HepG2 (cell line): ENCODE data around the gene SLC39A10. TPM values are rescaled to one million over a fixed set of nuclear protein-coding genes. Genes with fewer than 3 reads are reported as not detected.

Source experiments
- ERF ChIP-seq: IDR thresholded peaks from 2 replicates; pipeline ENCODE4 v1.6.1; 2018; ENCODE audit warnings: missing biosample characterization, missing genetic modification reagents
- ETV6 ChIP-seq: sonication (generic); formaldehyde crosslinking; conservative IDR thresholded peaks from 2 replicates; pipeline ENCODE4 v1.4.0; 2020; ENCODE audit warnings: missing genetic modification reagents
- GZF1 ChIP-seq: sonication (generic); formaldehyde crosslinking; IDR thresholded peaks from 2 replicates; pipeline ENCODE4 v1.5.1; 2020; ENCODE audit warnings: mild to moderate bottlenecking, missing genetic modification reagents
- JUNB ChIP-seq: sonication (generic); formaldehyde crosslinking; IDR thresholded peaks from 2 replicates; pipeline ENCODE4 v1.8.0; 2022; ENCODE audit warnings: missing genetic modification reagents, mild to moderate bottlenecking, borderline replicate concordance
- LCORL ChIP-seq, 2 experiments: fragments of 450-650 bp in 1 of 2; sonication (generic) in 1 of 2; formaldehyde crosslinking in 1 of 2; IDR thresholded peaks; 2 replicates each; pipeline versions ENCODE4 v1.5.0 to v1.6.1; 2017 to 2020; ENCODE audit warnings: antibody characterized with exemption in 1 of 2, missing genetic modification reagents in 1 of 2
- MAFK ChIP-seq, 2 experiments: IDR thresholded peaks in 1 of 2; conservative IDR thresholded peaks in 1 of 2; 2 replicates each; pipeline ENCODE4 v1.6.1; 2011; ENCODE audit warnings: improper control_type of control experiment in 2 of 2, low read length in 2 of 2
- MAZ ChIP-seq, 2 experiments: sonication (generic) in 1 of 2; formaldehyde crosslinking in 1 of 2; IDR thresholded peaks; 2 replicates each; pipeline versions ENCODE4 v1.5.0 to v1.6.1; 2012 to 2020; ENCODE audit warnings: low read depth in 2 of 2, mild to moderate bottlenecking in 2 of 2, borderline replicate concordance in 1 of 2, improper control_type of control experiment in 1 of 2, low read length in 1 of 2, missing genetic modification reagents in 1 of 2, moderate library complexity in 1 of 2
- MBD4 ChIP-seq: IDR thresholded peaks from 2 replicates; pipeline ENCODE4 v1.6.1; 2012; ENCODE audit warnings: low read length, inconsistent platforms, borderline replicate concordance
- MED8 ChIP-seq: sonication (generic); formaldehyde crosslinking; IDR thresholded peaks from 2 replicates; pipeline ENCODE4 v1.8.1; 2023; ENCODE audit warnings: mild to moderate bottlenecking, missing genetic modification reagents; ENCODE audit not compliant: insufficient replicate concordance
- MIER2 ChIP-seq: IDR thresholded peaks from 2 replicates; pipeline ENCODE4 v1.6.1; 2016; ENCODE audit warnings: missing biosample characterization, missing genetic modification reagents
- MXD3 ChIP-seq: IDR thresholded peaks from 2 replicates; pipeline ENCODE4 v1.6.1; 2016; ENCODE audit warnings: mild to moderate bottlenecking, missing biosample characterization, missing genetic modification reagents
- NCOA5 ChIP-seq: sonication (generic); formaldehyde crosslinking; IDR thresholded peaks from 2 replicates; pipeline ENCODE4 v1.4.0; 2020; ENCODE audit warnings: missing genetic modification reagents
- PLSCR1 ChIP-seq: sonication (generic); formaldehyde crosslinking; IDR thresholded peaks from 2 replicates; pipeline ENCODE4 v1.5.0; 2020; ENCODE audit warnings: missing genetic modification reagents, mild to moderate bottlenecking, borderline replicate concordance
- SNAI1 ChIP-seq: sonication (generic); formaldehyde crosslinking; IDR thresholded peaks from 2 replicates; pipeline ENCODE4 v1.5.0; 2020; ENCODE audit warnings: mild to moderate bottlenecking, missing genetic modification reagents, borderline replicate concordance
- SP5 ChIP-seq: IDR thresholded peaks from 2 replicates; pipeline ENCODE4 v1.6.1; 2016; ENCODE audit warnings: low read depth, borderline replicate concordance
- TCF12 ChIP-seq, 2 experiments: fragments of 450-650 bp in 1 of 2; sonication (generic) in 1 of 2; formaldehyde crosslinking in 1 of 2; IDR thresholded peaks; 2 replicates each; pipeline versions ENCODE4 v1.6.1 to v1.8.0; 2017 to 2022; ENCODE audit warnings: antibody characterized with exemption in 1 of 2, mild to moderate bottlenecking in 1 of 2, missing genetic modification reagents in 1 of 2, moderate library complexity in 1 of 2
- TRAFD1 ChIP-seq: sonication (generic); formaldehyde crosslinking; IDR thresholded peaks from 2 replicates; pipeline ENCODE4 v1.5.1; 2020; ENCODE audit warnings: missing genetic modification reagents, mild to moderate bottlenecking, borderline replicate concordance
- YEATS4 ChIP-seq: sonication (generic); formaldehyde crosslinking; IDR thresholded peaks from 2 replicates; pipeline ENCODE4 v1.4.0; 2020; ENCODE audit warnings: missing genetic modification reagents, borderline replicate concordance
- ZNF101 ChIP-seq: sonication (generic); formaldehyde crosslinking; IDR thresholded peaks from 2 replicates; pipeline ENCODE4 v1.4.0; 2020; ENCODE audit warnings: mild to moderate bottlenecking, low read depth, missing genetic modification reagents, borderline replicate concordance
- ZNF225 ChIP-seq: sonication (generic); formaldehyde crosslinking; IDR thresholded peaks from 2 replicates; pipeline ENCODE4 v1.4.0; 2020; ENCODE audit warnings: mild to moderate bottlenecking, missing genetic modification reagents
- ZNF580 ChIP-seq: IDR thresholded peaks from 2 replicates; pipeline ENCODE4 v1.6.1; 2016; ENCODE audit warnings: low read depth, borderline replicate concordance
- ZNF615 ChIP-seq: sonication (generic); formaldehyde crosslinking; IDR thresholded peaks from 2 replicates; pipeline ENCODE4 v1.5.0; 2020; ENCODE audit warnings: mild to moderate bottlenecking, missing genetic modification reagents, borderline replicate concordance
- ZSCAN22 ChIP-seq: sonication (generic); formaldehyde crosslinking; IDR thresholded peaks from 2 replicates; pipeline ENCODE4 v1.4.0; 2020; ENCODE audit warnings: mild to moderate bottlenecking, missing genetic modification reagents
- polyA plus RNA-seq, 8 experiments: library from polyadenylated mRNA; depleted of rRNA in 3 of 8; stranded (reverse) in 7 of 8; unstranded in 1 of 8; fragments of >200 nt; fragmentation: Illumina TruSeq in 4 of 8; extraction: Trizol in 4 of 8; gene quantifications; 2 replicates each; pipeline versions ENCODE4 v1.2.1 to v1.2.3, GENCODE V29; 2011 to 2016; ENCODE audit warnings: low read depth in 4 of 8, missing spikeins in 1 of 8, mixed read lengths in 1 of 8; ENCODE audit not compliant: insufficient read depth in 1 of 8
- total RNA-seq, 5 experiments: library from RNA; depleted of rRNA; stranded (reverse); fragments of >200 nt; fragmentation: Illumina TruSeq; extraction: Trizol; gene quantifications; 2 replicates each; pipeline ENCODE4 v1.2.3, GENCODE V29; 2016; ENCODE audit warnings: low read depth in 1 of 5

SLC39A10 gene
- total and polyA plus RNA-seq, 2 of the 13 experiments (the other 11 are each of a cell fraction or from before 2014, with no cell fraction given), result 13.2 to 21.0 TPM

- no peak; the same call in 1 of the 2 replicates for TF ChIP-seq ZNF225 (CRISPR knock-in tag)
- TF ChIP-seq NCOA5 (CRISPR knock-in tag), result no peak
- TF ChIP-seq MED8 (CRISPR knock-in tag), result no peak
- TF ChIP-seq ZNF615 (CRISPR knock-in tag), result no peak
- 0 out of 2 replicates have a peak, but pooled peaks have one; percentile 50 for TF ChIP-seq TRAFD1
- TF ChIP-seq MXD3, result peak; percentile 65
- TF ChIP-seq MAZ (IDR thresholded peaks at IDR 0.05; ENCODE audit: borderline replicate concordance, low read depth, low read length), result no peak
- peak; percentile 16; the same call in 1 of the 2 replicates for TF ChIP-seq MAZ (CRISPR knock-in tag; IDR thresholded peaks at IDR 0.05; ENCODE audit: low read depth)
- no peak for TF ChIP-seq ZNF101
- no peak for TF ChIP-seq MAFK (conservative IDR thresholded peaks at IDR 0.05 in 1 of 2, IDR thresholded peaks at IDR 0.05 in 1 of 2; ENCODE audit: low read length in 2 of 2)
- peak; percentile 69; the same call in 1 of the 2 replicates for TF ChIP-seq ZNF580
- TF ChIP-seq GZF1 (CRISPR knock-in tag), result no peak; the same call in 1 of the 2 replicates
- no peak; the same call in none of the 2 replicates for TF ChIP-seq YEATS4 (CRISPR knock-in tag)
- no peak for TF ChIP-seq TCF12 (IDR thresholded peaks at IDR 0.05)
- no peak for TF ChIP-seq TCF12 (CRISPR knock-in tag; IDR thresholded peaks at IDR 0.05)
- TF ChIP-seq SNAI1 (CRISPR knock-in tag), result no peak
- no peak for TF ChIP-seq MIER2 (CRISPR knock-in tag)
- no peak; the same call in 1 of the 2 replicates for TF ChIP-seq ZSCAN22 (CRISPR knock-in tag)
- TF ChIP-seq SP5 (CRISPR knock-in tag), result 0 out of 2 replicates have a peak, but pooled peaks have one; percentile 10
- no peak for TF ChIP-seq MBD4
- no peak; the same call in 1 of the 2 replicates for TF ChIP-seq PLSCR1 (CRISPR knock-in tag)
- no peak for TF ChIP-seq JUNB
- TF ChIP-seq ERF (CRISPR knock-in tag), result 0 out of 2 replicates have a peak, but pooled peaks have one; percentile 37
- TF ChIP-seq LCORL (IDR thresholded peaks at IDR 0.05), result no peak
- no peak for TF ChIP-seq LCORL (CRISPR knock-in tag; IDR thresholded peaks at IDR 0.05)
- no peak; the same call in 1 of the 2 replicates for TF ChIP-seq ETV6
Measured at GRCh38 chr2:195657634-195658540, 861 bp downstream of the SLC39A10 start (continued).
